DMS 273 treated with DMSO at 0.1 percent for 48 hours (cell line): ENCODE measurements around the gene OCA2.

Experiments used
- DNase-seq: peaks from one replicate; lab custom pipeline; 2025; lab: John Stamatoyannopoulos, UW

OCA2 gene

DNA sequence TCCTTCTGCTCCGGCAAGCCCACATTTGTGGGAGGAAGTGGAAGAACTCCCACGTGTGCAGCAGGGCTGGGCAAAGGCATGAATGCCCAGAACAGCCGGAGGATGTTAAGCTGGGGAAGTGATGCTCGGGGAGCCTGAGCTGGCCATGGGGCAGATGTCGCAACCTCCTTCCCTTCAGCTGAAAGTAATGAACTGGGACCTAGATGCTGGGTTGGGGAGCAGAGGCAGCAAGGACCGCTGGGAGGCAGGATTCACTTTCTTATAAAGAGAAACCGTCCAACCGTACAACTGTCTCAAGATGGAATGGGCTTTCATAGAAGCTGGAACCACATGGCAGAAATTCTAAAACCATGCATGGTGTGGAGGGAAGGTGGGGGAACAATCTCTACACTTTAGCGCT is 290.9 kb downstream of the OCA2 start:
- no peak for DNase-seq

DNA sequence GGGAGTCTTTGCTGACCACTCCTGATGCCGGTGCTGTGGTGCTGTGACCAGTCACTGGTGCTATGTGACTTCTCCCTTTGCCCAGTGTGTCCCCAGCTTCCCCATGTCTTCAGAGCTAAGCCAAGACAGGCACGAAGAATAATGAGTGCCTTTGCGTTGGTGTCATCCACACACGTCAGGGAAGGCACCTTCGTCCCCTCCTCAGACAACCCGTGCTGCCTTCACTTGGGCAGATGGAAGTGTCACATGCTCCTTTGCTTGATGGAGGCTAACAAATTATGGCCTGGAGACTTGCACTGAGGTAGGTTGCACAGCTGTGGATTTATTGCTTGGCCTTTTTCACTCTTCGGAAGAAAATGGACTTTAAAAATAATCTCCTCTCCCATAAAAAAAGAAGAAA is 291.8 kb downstream of the OCA2 start:
- DNase-seq = no peak

DNA sequence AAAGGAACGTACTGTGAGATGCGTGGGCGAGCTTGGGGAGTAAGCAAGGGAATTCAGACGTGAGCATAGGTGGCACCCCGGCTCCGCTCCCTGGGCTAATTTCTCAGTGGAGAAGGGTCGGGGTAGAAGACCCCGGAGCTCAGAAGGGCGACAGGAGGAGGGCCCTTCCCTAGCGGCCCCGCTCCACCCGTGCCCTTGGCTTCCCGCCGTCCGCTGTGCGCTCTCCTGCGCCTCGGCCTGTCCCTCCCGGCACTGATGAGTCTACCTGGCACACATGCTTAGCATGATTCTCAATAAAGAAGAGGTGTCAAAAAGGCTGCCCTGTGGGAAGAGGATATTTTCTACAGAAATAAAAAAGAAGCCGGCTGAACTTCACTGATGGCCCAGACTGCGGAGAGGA is 292.7 kb downstream of the OCA2 start:
- DNase-seq = no peak

DNA sequence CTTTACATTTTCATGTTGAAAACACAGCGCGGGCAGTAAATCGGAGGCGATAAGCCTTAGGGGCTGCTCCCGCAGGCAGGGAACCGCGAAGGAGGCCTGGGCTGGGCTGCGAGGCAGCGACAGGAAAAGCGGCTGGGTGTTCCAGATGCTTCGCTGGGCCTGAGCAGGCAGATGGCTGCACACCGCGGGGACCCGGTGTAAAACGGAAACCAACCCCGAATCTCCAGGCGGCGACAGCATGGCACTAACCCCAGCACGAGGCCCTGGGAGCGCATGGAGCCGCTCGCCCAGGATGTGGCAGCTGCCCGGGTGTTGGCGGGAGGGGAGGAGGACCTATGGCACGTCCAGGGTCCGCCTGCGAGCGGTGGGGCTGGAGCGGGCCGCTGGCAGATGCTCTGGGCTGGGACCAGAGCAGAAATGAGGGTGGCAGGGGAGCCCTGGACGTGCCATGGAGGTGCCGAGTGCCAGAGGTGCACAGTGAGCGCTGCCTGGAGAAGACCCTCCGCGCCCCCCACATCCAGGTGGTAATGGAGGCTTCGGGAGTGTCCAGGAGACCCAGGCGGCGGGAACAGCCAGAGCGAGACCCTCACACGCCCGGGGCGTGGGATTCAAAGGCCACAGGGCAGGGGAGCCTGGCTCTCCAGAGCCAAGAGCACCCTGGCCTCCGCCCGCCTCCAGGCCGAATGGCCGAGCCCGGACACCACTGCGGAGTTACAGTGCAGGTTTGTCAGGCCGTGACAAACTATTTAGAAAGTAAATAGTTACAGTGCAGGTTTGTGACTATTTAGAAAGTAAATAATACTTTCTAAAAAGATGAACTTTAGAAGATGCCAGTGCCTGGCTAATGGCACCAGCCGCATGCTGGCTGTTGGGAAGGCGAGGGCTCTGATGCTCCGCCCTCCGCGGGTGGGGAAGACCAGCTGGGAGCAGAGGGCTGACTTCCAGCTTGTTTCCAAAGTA is 293.6 kb downstream of the OCA2 start:
- DNase-seq = no peak

DNA sequence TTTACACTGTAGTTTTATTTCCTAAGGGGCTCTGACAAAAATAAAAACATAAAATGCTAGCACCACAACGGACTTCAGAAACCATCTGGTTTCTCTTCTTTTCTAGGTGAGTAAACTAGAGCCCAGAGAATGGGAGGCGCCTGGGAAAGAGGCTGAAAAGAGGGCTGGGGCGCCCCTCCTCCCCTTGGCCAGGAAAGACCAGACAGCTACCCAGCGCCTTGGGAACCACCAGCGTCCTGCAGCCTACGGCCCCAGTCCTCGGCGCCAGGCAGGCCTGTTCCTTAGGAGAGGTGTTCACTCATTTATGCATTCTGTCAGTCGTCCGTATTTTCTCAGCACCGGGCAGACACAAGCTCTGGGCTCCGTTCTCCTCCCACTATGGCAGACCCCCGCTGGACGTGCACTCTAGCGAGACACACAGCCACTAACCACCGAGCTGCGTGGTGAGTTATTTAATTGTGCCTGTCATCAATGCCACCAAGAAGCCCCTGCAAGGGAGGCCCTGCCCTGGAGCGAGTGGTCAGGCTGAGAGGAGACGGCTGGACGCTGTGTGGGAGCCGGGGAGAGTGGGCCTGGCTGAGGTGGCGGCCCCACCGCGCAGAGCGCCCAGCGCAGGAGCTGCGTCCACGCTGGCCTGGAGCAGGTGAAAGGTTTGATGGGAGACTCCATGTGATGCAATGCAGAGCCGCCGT is 294.4 kb downstream of the OCA2 start:
- DNase-seq = no peak

DNA sequence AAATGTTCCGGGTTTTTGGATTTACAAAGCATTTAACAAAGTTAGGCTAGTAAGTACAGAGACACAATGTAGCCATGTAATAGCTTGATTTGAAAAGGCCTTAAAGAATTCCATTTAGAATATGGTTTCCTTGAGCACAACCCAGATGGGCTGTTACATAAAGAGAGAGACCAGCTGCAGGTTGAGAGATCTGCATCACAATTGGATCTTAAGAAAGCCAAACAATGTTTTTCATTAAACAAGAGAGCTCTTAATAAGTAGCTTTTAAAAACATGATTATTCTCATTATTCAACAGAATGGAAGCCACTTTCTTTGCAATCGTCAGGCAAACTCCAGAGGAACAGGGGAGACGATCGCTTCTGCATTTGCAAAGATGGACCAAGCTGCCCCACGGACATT is 300.3 kb downstream of the OCA2 start:
- DNase-seq = no peak

DNA sequence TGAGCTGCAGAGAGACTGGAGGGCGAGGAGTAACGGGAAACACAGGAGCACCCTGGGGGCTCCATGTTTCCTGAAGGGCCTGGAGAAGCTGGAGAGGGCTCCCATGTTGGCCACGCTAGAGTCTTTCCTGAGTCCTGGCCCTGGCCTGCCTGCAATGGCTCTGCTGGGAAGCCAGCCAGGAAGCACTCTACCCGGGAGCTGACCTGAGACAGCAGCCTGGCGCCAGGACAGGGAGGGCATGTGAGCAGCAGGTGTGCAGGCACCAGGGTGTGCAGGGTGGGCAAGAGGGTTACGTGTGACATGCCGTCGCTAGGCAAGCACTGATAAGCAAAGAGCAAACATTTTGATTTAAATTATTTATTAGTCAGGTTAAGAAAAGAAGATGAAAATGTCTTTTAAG is 301.4 kb downstream of the OCA2 start:
- no peak for DNase-seq

DNA sequence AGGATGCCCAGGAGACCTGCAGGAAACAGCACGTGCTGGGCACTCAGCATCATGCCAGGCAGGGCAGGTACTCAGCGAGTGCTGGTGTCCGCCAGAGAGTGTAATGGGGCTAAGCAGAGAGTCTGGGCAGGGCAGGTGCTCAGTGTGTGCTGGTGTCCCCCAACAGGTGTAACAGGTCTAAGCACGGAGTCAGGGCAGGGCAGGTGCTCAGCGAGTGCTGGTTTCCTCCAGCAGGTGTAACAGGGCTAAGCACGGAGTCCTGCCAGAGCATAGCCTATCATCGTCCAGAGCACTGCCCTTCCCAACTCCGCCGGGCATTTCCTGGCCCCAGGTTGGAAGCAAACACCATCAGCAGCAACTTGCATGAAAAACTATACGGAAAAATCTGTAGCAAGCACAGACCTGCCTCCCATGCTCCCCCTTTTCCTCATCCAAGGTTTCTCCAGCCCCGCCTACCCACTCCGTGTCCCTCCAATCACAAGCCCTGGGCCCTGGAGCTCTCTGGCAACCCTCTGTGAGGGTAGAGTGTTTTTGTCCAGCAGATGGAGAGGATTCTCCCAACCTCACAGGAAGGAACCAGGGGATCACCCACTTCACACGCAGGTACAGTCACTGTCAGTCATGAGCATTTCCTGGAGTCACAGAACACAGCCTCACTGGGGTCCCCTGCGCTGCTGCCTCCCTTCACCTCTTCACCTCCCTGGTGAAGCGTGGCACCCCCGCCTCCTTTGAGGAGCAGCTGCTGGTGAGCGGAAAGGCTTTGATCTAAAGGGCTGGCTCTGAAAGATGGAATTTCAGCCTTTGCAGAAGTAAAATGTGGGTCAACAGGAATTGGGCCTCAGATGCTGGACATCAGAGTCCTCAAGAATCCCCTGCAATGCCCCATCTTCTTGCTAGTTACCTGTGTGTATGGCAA is 302.5 kb downstream of the OCA2 start:
- no peak for DNase-seq

DNA sequence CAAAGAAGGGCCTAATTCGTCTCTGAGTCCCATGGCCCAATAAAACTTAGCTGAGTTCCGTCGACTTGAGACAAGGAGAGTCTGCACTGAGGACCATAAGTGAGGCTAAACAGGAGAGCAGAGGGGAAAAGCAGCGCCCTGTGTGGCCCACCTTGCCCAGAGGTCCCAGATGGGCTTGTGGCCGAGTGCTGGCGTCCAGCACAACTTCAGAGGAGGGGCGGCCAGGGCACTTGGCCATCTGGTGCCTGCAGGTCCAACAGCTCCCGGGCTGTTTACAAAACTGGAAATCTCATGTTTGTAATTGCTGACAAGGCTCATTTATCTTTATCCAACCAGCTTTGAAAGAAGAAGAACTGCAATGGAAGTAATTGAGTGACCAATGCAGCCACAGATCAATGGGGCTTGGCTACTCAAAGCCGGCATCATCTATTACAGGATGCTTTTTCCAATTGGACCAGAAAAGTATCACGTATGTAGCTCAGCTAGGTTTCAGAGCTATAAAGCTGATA is 306.3 kb downstream of the OCA2 start:
- DNase-seq = no peak

DNA sequence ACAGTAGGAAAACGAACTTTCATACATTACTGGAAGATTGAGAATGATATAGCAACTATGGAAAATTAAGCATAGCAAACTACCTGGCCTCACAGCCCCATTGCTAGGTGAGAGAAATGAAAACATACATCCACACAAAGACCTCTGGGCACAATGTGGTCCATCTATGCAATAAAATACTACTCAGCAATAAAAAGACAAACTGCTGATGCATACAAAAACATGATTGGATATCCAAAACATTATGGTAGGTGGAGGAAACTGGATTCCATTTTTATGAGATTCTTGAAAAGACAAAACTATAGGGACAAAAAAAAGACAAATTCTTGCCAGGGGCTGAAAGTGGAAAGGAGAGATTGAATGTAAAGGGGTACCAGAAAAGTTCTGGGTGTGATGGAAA is 308.8 kb downstream of the OCA2 start:
- no peak for DNase-seq

DNA sequence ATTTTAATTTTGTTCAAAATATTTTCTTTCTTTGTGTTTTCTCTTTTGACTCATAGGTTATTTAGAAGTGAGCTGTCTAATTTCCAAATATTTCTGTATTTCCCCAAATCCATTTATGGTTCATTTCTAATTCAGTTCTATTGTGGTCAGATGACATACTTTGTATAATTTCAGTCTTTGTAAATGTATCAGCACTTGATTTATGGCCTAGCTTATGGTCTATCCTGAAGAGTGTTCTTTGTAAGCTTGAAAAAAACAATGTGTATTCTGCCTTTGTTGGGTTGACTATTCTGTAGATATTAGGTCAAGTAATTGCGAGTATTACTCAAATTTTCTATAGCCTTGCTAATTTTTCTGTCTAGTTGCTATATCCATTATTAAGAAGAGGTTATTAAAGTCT is 311.2 kb downstream of the OCA2 start:
- DNase-seq = no peak

DNA sequence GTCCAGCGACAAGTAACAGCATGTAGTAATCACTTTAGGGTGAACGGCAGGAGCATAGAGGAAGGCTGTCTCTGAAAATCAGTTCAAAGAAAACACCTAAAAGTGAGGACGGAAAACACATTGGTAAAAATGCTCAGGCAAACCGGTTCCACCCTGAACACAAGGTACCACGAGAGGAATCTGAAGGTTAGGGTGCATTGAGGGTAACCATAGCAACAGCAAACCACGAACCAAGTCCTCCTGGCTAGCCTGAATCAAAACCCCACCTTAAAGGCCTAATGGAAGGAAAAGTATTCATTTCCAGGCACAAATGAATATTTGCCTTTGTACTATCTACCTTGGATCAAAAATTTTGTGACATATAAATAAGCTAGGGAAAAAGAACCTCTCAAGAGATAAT is 315.0 kb downstream of the OCA2 start:
- no peak for DNase-seq

DNA sequence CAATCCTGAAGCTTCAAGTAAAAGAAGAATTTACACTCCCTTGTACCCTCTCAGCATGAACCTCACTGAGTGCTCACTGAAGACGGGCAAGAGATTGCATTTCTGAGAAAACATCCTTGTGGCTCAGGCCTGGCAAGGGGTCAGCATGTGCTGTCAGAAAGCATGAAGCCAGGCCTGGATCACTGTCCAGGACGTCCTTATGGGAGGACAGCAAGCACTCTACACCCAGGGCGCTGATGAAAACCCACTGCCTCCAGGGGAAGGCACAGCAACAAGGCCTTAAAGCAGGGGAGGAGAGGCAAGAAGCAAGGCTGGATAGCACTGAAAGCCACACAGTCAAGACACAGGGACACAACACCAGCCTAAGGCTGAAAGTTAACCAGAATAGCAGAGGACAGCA is 315.4 kb downstream of the OCA2 start:
- DNase-seq = no peak

DNA sequence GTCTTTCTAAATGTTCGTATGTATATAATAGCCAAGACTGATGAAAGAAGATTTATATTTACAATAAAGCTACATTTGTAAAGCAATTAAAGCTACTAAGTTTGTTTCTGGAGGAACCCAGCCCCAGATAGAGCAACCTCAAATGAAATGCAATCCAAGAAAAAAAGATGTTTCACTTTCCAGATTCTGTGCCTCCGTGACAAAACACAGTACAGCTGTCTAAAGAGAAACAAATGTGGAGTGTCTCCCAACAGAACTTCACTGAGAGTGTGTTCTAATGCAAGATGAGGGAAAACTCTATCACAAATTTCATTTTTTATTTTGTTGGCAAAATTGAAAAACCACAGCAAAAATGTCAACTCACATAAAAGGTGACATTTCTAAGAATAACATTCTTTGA is 317.0 kb downstream of the OCA2 start:
- no peak for DNase-seq

DNA sequence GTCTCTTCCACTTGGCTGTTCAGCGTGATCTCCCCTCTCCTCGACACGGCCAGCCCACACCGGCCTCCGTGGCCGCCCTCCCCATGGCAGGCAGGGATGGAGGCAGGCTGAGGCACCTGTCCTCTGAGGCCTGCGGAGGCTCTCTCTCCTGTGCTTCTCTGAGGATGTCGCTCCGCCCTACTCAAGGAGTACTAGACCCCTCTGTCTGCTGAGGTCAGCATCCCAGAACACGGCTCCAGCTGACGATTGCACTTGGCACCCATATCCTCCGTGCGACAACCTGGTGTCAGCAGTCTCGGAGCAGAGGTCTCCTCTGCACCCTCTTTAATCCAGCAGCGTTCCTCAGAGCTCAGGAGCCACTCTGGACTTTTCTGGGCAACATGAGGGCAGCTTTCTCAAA is 322.6 kb downstream of the OCA2 start:
- no peak for DNase-seq

DNA sequence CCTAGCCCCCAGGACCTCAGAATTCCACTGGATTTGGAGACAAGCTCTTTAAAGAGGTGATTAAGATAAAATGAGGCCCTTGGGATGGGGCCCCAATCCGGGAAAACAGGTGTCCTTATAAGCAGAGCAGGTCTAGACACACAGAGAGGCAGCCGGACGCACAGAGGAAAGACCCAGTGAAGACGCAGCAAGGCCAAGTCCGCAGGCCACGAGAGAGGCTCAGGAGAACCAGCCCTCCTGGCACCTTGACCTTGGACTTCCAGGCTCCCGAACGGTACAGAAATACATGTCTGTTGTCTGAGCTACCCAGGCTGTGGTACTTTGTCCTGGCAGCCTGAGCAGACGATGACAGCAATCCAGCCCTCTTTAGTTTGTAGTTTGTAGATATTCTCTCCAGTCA is 324.5 kb downstream of the OCA2 start:
- no peak for DNase-seq

DNA sequence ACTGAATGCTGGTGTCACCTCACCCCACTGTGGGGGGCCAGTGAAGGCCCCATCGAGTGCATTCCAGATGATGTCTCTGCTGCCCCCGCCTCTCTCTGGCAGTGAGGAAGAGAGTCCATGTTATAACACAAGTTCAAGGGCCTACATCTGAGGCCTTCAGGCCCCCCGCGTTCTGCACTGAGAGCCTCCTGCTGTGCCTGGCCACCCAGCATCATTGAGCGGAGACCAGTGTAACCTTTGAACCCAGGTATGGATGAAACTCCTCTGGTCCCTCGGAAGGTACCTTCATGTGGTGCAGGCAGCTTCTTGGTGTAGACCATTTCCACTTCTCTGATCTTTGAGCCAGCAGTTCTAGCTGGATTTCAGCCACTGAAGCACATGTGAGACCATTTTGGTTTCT is 324.9 kb downstream of the OCA2 start:
- no peak for DNase-seq

DNA sequence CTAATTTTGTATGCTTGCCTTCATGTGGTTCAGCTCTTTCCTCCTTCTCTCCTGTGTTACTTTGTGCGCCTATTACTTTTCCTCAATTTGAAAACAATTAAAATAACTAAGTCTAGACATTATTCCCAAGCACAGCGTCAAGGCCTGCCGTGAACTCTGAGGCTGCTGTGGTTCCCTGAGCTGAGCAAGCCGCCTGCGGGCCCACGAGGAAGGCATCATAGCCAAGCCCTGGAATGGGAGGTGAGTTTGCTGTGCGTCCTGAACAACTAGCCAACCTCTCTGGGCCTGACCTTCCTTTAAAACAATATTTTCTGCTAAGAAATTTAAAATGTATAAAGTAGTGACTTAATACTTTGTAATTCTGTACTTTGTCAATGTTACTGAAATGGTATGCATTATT is 327.2 kb downstream of the OCA2 start:
- DNase-seq = no peak

DNA sequence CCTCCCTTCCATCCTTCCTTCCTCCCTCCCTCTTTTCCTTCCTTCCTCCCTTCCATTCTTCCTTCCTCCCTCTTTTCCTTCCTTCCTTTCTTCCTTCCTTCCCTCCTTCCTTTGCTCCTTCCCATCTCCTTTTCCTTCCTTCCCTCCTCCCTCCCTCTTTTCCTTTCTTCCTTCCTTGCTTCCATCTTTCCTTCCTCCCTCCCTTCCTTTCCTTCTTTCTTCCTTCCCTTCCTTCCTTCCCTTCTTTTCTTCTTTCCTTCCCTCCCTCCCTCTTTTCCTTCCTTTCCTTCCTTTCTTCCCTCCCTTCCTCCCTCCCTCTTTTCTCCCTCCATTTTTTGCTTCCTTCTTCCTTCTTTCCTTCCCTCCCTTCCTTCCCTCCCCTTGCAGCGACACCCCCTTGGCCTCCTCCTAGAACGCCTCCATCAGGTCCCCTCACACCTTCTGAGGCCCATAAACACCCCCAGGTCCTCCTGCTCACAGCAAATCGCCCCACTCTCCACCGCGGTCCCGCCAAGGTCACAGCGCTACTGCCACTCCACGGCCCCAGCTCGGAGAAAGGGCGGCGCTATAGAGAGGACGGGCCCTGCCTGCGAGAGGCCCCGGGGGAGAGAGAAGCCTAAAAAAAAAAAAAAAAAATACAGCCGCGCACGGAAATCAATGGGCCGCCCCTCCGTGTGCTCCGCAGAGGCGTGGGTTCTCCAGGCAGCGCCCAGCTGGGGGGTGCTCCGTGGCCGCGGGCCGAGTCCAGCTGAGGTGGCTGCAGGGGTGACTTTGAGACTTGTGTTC is 328.2 kb downstream of the OCA2 start:
- no peak for DNase-seq

DNA sequence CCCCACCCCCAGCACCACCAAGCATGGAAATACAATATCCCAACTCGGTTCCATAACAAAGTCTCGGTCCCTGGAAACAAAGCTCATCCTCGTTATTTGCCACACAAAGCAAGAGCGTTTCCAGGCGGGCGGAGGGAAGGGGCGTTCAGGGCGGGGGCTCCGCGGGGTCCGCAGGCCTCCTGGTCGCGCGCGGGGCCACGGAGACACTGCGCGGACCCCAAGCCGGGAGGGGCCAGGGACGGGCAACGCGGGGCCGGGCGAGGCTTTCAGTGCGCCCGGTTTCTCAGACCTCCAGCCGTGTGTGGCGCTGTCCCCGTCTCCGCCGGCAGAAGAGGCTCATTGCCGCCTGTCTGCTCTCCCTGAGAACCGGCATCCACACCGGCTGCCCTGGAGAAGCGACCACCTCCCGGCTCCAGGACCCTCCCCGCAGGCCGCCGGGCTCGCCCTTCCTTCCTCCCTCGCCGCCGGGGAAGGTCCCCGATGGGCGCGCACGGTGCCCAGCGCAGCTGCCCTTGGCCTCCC is 329.0 kb downstream of the OCA2 start:
- DNase-seq = no peak

DNA sequence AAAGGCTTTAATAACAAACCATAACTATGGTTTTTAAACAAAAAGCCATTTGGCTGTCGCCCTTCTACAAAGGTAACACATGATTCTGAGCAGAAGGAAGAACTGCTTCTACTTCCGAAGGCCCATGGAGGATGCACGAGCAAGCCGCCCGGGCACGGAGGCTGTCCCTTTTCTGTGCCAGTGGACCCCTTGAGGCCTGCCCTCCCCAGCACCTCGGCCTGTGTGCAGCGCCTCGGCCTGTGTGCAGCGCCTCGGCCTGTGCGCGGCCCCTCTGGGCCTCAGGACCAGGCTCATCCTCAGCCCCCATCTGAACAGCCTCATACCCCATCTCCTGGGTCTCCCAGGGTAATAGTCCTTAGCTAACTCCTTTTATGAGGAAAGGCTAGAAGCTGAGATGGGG is 329.5 kb downstream of the OCA2 start:
- no peak for DNase-seq
